OCI-LY3 (cell line): ENCODE data around the gene TP53AIP1.

Source experiments
- EZH2phosphoT487 ChIP-seq: fragments of 200-600 bp; shearing (Covaris generic); IDR thresholded peaks from 2 replicates; pipeline ENCODE4 v1.6.1; 2018; ENCODE audit warnings: antibody characterized with exemption, mixed run types, low read depth
- TF ChIP-seq, protein P1 (sequence below): fragments of 200-600, 300-600 bp; sonication (generic); IDR thresholded peaks from 2 replicates; pipeline ENCODE4 v1.5.1; 2014; ENCODE audit warnings: antibody characterized with exemption, low read length, low read depth

DNA sequence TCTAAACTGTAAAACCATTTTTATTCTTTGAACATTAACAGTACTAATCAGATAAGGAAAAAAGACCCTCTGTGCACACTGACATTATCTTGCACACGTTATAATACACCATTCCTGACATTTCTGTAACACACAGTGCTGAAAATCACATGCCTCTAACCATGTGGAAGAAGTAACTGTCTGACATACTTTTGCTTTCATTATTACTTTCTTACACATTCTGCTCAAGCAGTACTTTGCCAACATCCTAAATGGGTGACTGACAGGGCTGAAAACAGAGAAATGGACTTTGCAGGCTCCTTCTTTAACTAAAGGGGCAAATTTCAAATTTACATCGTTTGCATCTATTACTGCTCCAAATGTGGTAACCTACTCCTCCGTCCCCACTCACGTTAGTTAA, 22.8 kb upstream of the TP53AIP1 start:
- TF ChIP-seq, protein P1, sequence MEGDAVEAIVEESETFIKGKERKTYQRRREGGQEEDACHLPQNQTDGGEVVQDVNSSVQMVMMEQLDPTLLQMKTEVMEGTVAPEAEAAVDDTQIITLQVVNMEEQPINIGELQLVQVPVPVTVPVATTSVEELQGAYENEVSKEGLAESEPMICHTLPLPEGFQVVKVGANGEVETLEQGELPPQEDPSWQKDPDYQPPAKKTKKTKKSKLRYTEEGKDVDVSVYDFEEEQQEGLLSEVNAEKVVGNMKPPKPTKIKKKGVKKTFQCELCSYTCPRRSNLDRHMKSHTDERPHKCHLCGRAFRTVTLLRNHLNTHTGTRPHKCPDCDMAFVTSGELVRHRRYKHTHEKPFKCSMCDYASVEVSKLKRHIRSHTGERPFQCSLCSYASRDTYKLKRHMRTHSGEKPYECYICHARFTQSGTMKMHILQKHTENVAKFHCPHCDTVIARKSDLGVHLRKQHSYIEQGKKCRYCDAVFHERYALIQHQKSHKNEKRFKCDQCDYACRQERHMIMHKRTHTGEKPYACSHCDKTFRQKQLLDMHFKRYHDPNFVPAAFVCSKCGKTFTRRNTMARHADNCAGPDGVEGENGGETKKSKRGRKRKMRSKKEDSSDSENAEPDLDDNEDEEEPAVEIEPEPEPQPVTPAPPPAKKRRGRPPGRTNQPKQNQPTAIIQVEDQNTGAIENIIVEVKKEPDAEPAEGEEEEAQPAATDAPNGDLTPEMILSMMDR, result no peak
- TF ChIP-seq EZH2phosphoT487, result no peak
